ENCODE results near the gene PTPN14. TPM values are rescaled to one million over a fixed set of nuclear protein-coding genes. Genes with fewer than 3 reads are reported as not detected.

PTPN14 gene
- total RNA-seq, 1 experiment from 2014 or later = 37.5 TPM

DNA sequence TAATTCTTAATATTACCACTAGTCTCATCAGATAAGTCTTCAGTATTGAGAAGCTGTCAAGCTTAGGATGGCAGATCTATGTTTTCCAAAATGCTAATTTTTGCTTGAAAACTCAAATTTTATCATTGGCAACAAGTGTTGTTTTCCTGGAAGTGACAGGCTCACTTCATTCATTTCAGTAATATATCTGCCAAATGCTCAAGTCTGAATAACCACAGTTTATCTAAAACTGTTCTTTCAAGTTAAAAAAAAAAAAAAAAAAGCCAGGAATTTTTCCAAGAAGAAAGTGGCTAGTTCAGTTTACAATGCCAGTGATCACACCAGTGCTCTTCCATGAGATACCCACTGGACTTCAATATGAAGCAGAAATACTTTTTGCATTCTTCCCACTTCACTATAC lies 249.9 kb downstream of the PTPN14 start:
- BruUV-seq (replicated peaks) = no TSS peak
- ChIA-PET RAD21 (ENCODE audit: low non-redundant PET in 1 of 2, low total read pairs in 2 of 2, uncharacterized antibody in 2 of 2, unreplicated experiment in 2 of 2) (no interaction called here), CTCF (interaction anchor here (1.5 kb wide), 1 partner anchor 30 kb away, joined by 3 read pairs; no protein-coding TSS in a partner anchor), POLR2A (no interaction called here)
- no peaks in the 10 kb centered on the region for H3K79me2 ChIP-seq (ENCODE audit: insufficient read depth, low read length)
- no peak for TF ChIP-seq POLR2AphosphoS5 (IDR thresholded peaks at IDR 0.05; ENCODE audit: low read depth, low read length)
- no peaks in the 10 kb centered on the region for H3K36me3 ChIP-seq (ENCODE audit: control insufficient read depth in 1 of 2, insufficient read depth in 2 of 2, low read length in 2 of 2)
- H3K27me3 ChIP-seq (ENCODE audit: insufficient read depth, low read length) = no peaks in the 10 kb centered on the region
- H3K4me3 ChIP-seq (replicated peaks in 1 of 2; ENCODE audit: low read depth in 1 of 2, low read length in 2 of 2) = no peak overlapping the region
- DNase-seq (ENCODE audit: low read depth, low spot score) (no peak), ATAC-seq (no peak)
- no peaks in the 10 kb centered on the region for H3K9me2 ChIP-seq (ENCODE audit: insufficient read depth)
- H2AFZ ChIP-seq (ENCODE audit: low read depth, low read length, poor library complexity, severe bottlenecking) = no peak overlapping the region
- intact Hi-C loops (cut with micrococcal nuclease) = no loop called here
- no peak overlapping the region for H3K9ac ChIP-seq (ENCODE audit: low read length)
- H3K9me3 ChIP-seq (ENCODE audit: control insufficient read depth in 1 of 2, insufficient read depth in 1 of 2, low read depth in 1 of 2, low read length in 2 of 2) = no peaks in the 10 kb centered on the region
- H4K20me1 ChIP-seq (ENCODE audit: insufficient read depth) = no peaks in the 10 kb centered on the region
- no peak overlapping the region for H3K27ac ChIP-seq (ENCODE audit: low read depth, low read length)
- no peaks in the 10 kb centered on the region for H3K4me1 ChIP-seq (ENCODE audit: control insufficient read depth in 1 of 2, insufficient read depth in 2 of 2, low read length in 2 of 2)
- no peak overlapping the region for H3K4me2 ChIP-seq (ENCODE audit: low read length)

DNA sequence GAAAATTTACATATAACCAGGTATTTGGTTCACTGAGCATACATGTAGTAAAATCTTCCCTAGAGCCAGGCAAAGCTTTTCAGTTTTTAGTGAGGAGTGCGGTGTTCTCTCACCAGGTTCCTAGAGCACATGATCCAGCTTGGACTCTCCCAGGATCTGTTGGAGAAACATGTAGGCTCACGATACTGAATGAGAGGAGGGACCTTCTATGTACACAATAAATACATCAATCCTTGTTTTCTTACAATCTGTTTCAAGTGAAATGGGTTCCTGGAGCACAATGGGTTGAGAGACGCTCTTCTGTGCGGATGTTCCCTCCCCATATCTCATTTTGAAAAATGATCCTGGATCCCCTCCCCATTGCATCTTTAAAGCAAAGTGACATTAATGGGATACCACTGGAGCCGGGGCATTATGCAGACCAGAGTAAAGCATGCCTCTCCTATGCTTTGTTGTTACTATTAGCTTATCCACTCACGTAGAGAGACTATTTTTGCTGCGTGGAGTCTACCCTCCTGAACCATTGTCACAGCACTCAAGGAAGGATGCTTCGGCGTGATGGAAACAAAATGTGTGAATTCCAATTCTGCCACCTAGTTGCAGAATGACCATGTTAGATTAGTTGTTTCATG lies 251.1 kb downstream of the PTPN14 start:
- Histone ChIP-seq H4K20me1 (ENCODE audit: insufficient read depth) (no peaks in the 10 kb centered on the region), H3K9me2 (ENCODE audit: insufficient read depth) (no peaks in the 10 kb centered on the region), H3K4me2 (ENCODE audit: low read length) (no peak overlapping the region), H3K27me3 (ENCODE audit: insufficient read depth, low read length) (no peaks in the 10 kb centered on the region), H3K4me1 (ENCODE audit: control insufficient read depth in 1 of 2, insufficient read depth in 2 of 2, low read length in 2 of 2) (no peaks in the 10 kb centered on the region), H3K79me2 (ENCODE audit: insufficient read depth, low read length) (peaks cover 7% of the 10 kb centered on the region; the same call in 1 of the 2 replicates), H3K36me3 (ENCODE audit: control insufficient read depth in 1 of 2, insufficient read depth in 2 of 2, low read length in 2 of 2) (no peaks in the 10 kb centered on the region), H2AFZ (ENCODE audit: low read depth, low read length, poor library complexity, severe bottlenecking) (no peak overlapping the region), H3K9ac (ENCODE audit: low read length) (no peak overlapping the region), H3K9me3 (ENCODE audit: control insufficient read depth in 1 of 2, insufficient read depth in 1 of 2, low read depth in 1 of 2, low read length in 2 of 2) (no peaks in the 10 kb centered on the region), H3K27ac (ENCODE audit: low read depth, low read length) (no peak overlapping the region), H3K4me3 (replicated peaks in 1 of 2; ENCODE audit: low read depth in 1 of 2, low read length in 2 of 2) (no peak overlapping the region)
- TF ChIP-seq EZH2phosphoT487 (IDR thresholded peaks at IDR 0.05; ENCODE audit: borderline replicate concordance) (no peak), CEBPB (IDR thresholded peaks at IDR 0.05; ENCODE audit: low read depth) (no peak), FOSL1 (IDR thresholded peaks at IDR 0.05; ENCODE audit: low read depth) (no peak), YY1 (IDR thresholded peaks at IDR 0.05; ENCODE audit: extremely low read depth, insufficient replicate concordance, low read depth, low read length) (no peak), CBX3 (IDR thresholded peaks at IDR 0.05; ENCODE audit: low read depth) (no peak), POLR2A (IDR thresholded peaks at IDR 0.05; ENCODE audit: borderline replicate concordance, extremely low read depth, insufficient read depth, insufficient read length) (no peak), SIN3A (IDR thresholded peaks at IDR 0.05; ENCODE audit: low read depth) (no peak)
- TF ChIP-seq, protein P1, sequence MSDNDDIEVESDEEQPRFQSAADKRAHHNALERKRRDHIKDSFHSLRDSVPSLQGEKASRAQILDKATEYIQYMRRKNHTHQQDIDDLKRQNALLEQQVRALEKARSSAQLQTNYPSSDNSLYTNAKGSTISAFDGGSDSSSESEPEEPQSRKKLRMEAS (IDR thresholded peaks at IDR 0.05) = no peak
- TF ChIP-seq, protein P2, sequence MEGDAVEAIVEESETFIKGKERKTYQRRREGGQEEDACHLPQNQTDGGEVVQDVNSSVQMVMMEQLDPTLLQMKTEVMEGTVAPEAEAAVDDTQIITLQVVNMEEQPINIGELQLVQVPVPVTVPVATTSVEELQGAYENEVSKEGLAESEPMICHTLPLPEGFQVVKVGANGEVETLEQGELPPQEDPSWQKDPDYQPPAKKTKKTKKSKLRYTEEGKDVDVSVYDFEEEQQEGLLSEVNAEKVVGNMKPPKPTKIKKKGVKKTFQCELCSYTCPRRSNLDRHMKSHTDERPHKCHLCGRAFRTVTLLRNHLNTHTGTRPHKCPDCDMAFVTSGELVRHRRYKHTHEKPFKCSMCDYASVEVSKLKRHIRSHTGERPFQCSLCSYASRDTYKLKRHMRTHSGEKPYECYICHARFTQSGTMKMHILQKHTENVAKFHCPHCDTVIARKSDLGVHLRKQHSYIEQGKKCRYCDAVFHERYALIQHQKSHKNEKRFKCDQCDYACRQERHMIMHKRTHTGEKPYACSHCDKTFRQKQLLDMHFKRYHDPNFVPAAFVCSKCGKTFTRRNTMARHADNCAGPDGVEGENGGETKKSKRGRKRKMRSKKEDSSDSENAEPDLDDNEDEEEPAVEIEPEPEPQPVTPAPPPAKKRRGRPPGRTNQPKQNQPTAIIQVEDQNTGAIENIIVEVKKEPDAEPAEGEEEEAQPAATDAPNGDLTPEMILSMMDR (IDR thresholded peaks at IDR 0.05 in 2 of 3, conservative IDR thresholded peaks at IDR 0.05 in 1 of 3; ENCODE audit: borderline replicate concordance in 1 of 3, insufficient read depth in 1 of 3, low read depth in 2 of 3, low read length in 2 of 3) = no peak
- ChIA-PET RAD21 (ENCODE audit: low non-redundant PET in 1 of 2, low total read pairs in 2 of 2, uncharacterized antibody in 2 of 2, unreplicated experiment in 2 of 2) (no interaction called here), CTCF (no interaction called here), POLR2A (no interaction called here)
- intact Hi-C loops (cut with micrococcal nuclease) = no loop called here
- DNase-seq (ENCODE audit: low read depth, low spot score) = no peak
- no peak for ATAC-seq
- BruUV-seq (replicated peaks) = no TSS peak
